Psoas muscle (tissue), 8 donors: ENCODE measurements around the gene GGT5. TPM values are rescaled to one million over a fixed set of nuclear protein-coding genes. Genes with fewer than 3 reads are reported as not detected.
A peak's percentile ranks its signal among the peaks of the same experiment; 100 is the strongest.
"Not testable (repeated sequence)": the region's sequence is repeated elsewhere in the genome, so short reads cannot be mapped to it uniquely, and the experiment has no call there.

Experiments used
- ATAC-seq, 4 donors: fragments of 200-7000 bp; cut with Tn5 transposase; one replicate each; pipeline ENCODE4 v1.9.1; 2020; ENCODE audit warnings: moderate library complexity in 3 of 4, mild to moderate bottlenecking in 2 of 4
- DNase-seq, 2 donors: peaks; one replicate each; pipeline ENCODE4 v3.0.0-alpha.2; 2020
- H3K27ac ChIP-seq: fragments of 200-600 bp; one replicate; pipeline ENCODE4 v1.8.0; 2022
- H3K27me3 ChIP-seq, 3 donors: fragments of 200-600 bp in 1 of 3; one replicate each; pipeline versions ENCODE4 v1.6.1 to v1.8.0; 2013 to 2022; ENCODE audit warnings: low read length in 2 of 3, mild to moderate bottlenecking in 2 of 3, moderate library complexity in 1 of 3; ENCODE audit not compliant: insufficient read depth in 3 of 3
- H3K36me3 ChIP-seq, 2 donors: fragments of 200-600 bp in 1 of 2; one replicate each; pipeline versions ENCODE4 v1.6.1 to v1.8.0; 2013 to 2022; ENCODE audit warnings: low read depth in 1 of 2, mild to moderate bottlenecking in 1 of 2, moderate library complexity in 1 of 2; ENCODE audit not compliant: insufficient read depth in 1 of 2
- H3K4me1 ChIP-seq: fragments of 200-600 bp; one replicate; pipeline ENCODE4 v1.8.0; 2022
- H3K4me3 ChIP-seq: fragments of 200-600 bp; one replicate; pipeline ENCODE4 v1.8.0; 2022; ENCODE audit warnings: mild to moderate bottlenecking
- H3K9me3 ChIP-seq: fragments of 200-600 bp; one replicate; pipeline ENCODE4 v1.8.0; 2022
- WGBS, 3 donors: extraction: QIAGEN DNeasy Blood & Tissue Kit; methylation state at CpG; one replicate each; pipeline versions ENCODE4 v1.1.6 to v1.1.7; 2013; 5-methylcytosine and 5-hydroxymethylcytosine counted together
- intact Hi-C, 2 donors: fragments of 100-400 bp; cut with DNase I; formaldehyde crosslinking; loops; one replicate each; pipeline versions ENCODE4 v1.11.0 to v1.14.2; 2022
- polyA plus RNA-seq, 3 donors: library from polyadenylated mRNA; stranded (reverse); fragments of 200-250 nt; gene quantifications; one replicate each; pipeline ENCODE4 v1.2.3, GENCODE V29; 2013
- total RNA-seq, 4 donors: library from RNA; stranded (reverse); fragmentation: NEBNext Ultra II Directional in 2 of 4; extraction: Animal tissue kit (Norgen Biotek cat#: 25700) in 2 of 4; gene quantifications; one replicate each; pipeline versions ENCODE4 v1.2.1 to v1.2.4, GENCODE V29; 2021 to 2023
- TF ChIP-seq, protein P1 (sequence below): fragments of 200-600 bp; IDR thresholded peaks from one replicate; pipeline ENCODE4 v1.8.0; 2022; ENCODE audit warnings: antibody characterized with exemption
- donor health status: healthy with polysubstance abuse.
- donor health status: DM: no; HTN: no; CAD: no; lungs with moderate emphysema.
- donor health status: Bipolar disorder and iron deficiency.
- donor health status: healthy.
- donor health status: DM: yes; HTN: yes; CAD: no.
- donor health status: DM: no; HTN: no; CAD: no.
- donor health status: DM: no; HTN: no; CAD: no.
- donor health status: DM: yes; HTN: yes; CAD: no.

Gene GGT5
- total and polyA plus RNA-seq, 7 donors = 7.3 to 13.7 (median 9.8) TPM

DNA sequence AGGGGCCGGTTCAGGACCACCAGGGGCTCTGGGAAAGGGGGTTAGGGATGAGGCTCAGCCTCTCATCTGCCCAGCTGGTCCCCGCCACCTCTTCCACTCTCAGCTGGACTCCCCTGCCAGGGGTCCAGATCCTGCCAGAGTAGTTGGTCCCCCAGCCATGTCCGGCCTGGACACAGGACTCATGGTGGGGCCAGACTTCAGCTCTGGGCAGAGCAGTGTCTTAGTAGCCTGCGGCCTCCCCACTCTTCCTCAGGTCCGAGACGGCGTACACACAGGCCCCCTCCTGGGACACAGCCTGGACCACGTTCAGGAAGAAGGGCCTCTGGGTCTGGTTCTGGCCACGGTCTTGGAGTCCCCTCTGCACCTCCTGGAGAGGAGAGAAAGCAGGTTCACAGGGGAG, 25.1 kb downstream of the GGT5 start:
- WGBS, 3 donors = 88 to 91% (median 90%) methylated on average over 9 of the region's 9 CpGs
- intact Hi-C loops = no loop called here
- TF ChIP-seq, protein P1, sequence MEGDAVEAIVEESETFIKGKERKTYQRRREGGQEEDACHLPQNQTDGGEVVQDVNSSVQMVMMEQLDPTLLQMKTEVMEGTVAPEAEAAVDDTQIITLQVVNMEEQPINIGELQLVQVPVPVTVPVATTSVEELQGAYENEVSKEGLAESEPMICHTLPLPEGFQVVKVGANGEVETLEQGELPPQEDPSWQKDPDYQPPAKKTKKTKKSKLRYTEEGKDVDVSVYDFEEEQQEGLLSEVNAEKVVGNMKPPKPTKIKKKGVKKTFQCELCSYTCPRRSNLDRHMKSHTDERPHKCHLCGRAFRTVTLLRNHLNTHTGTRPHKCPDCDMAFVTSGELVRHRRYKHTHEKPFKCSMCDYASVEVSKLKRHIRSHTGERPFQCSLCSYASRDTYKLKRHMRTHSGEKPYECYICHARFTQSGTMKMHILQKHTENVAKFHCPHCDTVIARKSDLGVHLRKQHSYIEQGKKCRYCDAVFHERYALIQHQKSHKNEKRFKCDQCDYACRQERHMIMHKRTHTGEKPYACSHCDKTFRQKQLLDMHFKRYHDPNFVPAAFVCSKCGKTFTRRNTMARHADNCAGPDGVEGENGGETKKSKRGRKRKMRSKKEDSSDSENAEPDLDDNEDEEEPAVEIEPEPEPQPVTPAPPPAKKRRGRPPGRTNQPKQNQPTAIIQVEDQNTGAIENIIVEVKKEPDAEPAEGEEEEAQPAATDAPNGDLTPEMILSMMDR = no peak
- DNase-seq (no peak), ATAC-seq (no peak)
- H3K4me1 ChIP-seq = no peaks in the 10 kb centered on the region
- H3K27me3 ChIP-seq = no peaks in the 10 kb centered on the region
- no peak overlapping the region for H3K27ac ChIP-seq
- H3K9me3 ChIP-seq = peaks cover 3% of the 10 kb centered on the region
- no peaks in the 10 kb centered on the region for H3K36me3 ChIP-seq
- H3K4me3 ChIP-seq = no peak overlapping the region

DNA sequence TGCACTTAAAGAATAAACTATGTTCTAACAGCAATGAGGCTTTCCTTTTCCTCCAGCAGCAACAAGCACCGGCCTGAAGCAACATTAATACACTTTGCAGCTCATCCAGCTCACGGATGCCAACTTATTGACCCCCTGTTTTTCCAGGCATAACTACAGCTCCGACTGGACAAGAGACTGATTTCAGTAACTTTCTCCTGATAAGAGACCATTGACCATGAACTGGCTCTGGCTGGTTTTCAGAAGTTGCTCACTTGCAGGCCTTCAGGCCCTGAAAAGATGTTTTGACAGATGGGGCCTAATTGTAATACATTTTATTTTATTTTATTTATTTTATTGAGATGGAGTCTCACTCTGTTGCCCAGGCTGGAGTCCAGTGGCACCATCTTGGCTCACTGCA, 27.5 kb downstream of the GGT5 start:
- Histone ChIP-seq H3K9me3 (no peaks in the 10 kb centered on the region), H3K4me3 (no peak overlapping the region), H3K27me3 (no peaks in the 10 kb centered on the region), H3K4me1 (no peaks in the 10 kb centered on the region), H3K36me3 (no peaks in the 10 kb centered on the region), H3K27ac (no peak overlapping the region)
- ATAC-seq (no peak), DNase-seq (no peak)
- intact Hi-C loops = no loop called here
- WGBS, 3 donors = 74 to 88% (median 80%) methylated on average over 3 of the region's 3 CpGs
- TF ChIP-seq, protein P1 = no peak

DNA sequence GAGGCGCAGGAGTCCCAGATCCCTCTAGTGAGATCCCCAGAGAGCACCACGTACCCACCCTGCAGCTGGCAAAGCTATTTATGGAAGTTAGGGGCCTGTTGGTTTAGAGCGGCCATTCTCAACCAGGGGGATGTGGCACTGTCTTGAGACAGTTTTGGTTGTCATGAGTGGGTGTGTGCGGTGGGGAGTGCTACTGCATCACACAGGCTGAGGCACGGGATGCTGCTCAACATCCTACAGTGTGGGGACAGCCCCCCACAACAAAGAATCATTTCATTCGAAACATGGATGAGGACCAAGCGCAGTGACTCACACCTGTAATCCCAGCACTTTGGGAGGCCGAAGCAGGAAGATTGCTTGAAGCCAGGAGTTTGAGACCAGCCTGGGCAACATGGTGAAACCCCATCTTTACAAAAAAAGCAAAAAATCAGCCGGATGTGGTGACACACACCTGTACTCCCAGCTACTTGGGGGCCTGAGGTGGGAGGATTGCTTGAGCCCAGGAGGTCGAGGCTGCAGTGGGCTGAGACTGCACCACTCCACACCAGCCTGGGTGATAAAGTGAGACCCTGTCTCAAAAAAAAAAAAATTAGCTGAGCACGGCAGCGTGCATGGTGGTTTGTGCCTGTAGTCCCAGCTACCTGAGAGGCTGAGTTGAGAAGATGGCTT, 28.2 kb downstream of the GGT5 start:
- DNase-seq = no peak
- Histone ChIP-seq H3K4me1 (no peaks in the 10 kb centered on the region), H3K27ac (no peak overlapping the region), H3K36me3 (no peaks in the 10 kb centered on the region), H3K27me3 (no peaks in the 10 kb centered on the region), H3K9me3 (no peaks in the 10 kb centered on the region), H3K4me3 (no peak overlapping the region)
- ATAC-seq = no peak
- intact Hi-C loops = no loop called here
- TF ChIP-seq, protein P1 = no peak
- 84 to 94% (median 90%) methylated on average over 12 of the region's 12 CpGs for WGBS, 3 donors

DNA sequence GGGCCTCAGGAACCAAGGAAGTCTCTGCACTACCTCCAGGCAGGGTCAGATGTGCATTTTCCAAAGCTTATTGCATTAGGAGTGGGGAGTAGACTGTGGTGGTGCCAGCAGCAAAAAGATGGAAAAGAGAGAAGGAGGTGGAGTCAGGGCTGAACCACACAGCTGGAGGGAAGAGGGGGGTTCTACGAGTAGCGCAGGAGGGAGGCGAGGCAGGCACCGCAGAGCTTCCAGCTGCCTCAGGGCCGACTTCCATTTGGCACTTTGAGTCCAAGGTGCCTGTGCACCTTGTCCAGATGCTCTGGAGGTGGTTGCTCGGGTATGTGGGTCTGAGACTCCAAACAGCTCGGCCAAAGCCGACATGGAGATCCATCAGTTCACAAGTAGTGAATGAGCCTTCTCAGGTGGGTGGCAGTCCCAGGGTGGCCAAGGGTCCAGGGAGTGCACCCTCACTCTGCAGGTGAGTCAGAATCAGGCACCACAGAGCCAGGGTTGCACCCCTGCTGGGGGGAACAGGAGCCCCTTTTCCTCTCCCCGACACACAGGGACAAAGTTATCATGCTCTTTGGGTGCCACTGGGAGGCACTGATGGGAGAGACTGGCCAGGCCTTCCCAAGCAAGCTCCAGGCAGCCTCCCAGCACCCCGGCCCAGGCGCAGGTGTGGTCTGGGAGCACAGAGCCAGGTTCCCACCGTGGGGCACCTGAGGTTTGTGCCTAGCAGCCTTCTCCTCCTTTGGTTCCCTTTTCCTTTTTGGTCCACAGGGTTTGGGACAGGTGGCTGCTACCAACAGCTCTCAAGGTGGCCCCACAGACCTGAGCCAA, 30.2 kb downstream of the GGT5 start:
- Histone ChIP-seq H3K4me1 (no peaks in the 10 kb centered on the region), H3K27me3 (no peaks in the 10 kb centered on the region), H3K4me3 (no peak overlapping the region), H3K9me3 (no peaks in the 10 kb centered on the region), H3K36me3 (no peaks in the 10 kb centered on the region), H3K27ac (no peak overlapping the region)
- ATAC-seq (peak in 1 of 4 donors; percentile 26), DNase-seq (no peak)
- TF ChIP-seq, protein P1 = no peak
- 59 to 67% (median 61%) methylated on average over 12 of the region's 12 CpGs for WGBS, 3 donors
- intact Hi-C loops = no loop called here

DNA sequence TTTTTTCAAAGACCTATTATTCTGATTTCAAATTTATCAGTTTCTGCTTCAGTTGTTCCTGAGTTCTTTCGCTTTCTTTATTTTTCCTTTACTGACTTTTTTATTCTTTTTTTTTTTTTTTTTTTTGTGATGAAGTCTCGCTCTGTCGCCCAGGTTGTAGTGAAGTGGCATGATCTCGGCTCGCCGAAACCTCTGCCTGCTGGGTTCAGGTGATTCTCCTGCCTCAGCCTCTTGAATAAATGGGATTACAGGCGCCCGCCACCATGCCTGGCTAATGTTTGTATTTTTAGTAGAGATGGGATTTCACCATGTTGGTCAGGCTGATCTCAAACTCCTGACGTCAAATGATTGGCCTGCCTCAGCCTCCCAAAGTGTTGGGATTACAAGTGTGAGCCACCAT, 31.8 kb downstream of the GGT5 start:
- H3K36me3 ChIP-seq, intact Hi-C loops, H3K4me1 ChIP-seq, H3K4me3 ChIP-seq, ATAC-seq, H3K9me3 ChIP-seq, H3K27me3 ChIP-seq, DNase-seq, H3K27ac ChIP-seq: not testable (repeated sequence)
- 95 to 97% (median 95%) methylated on average over 9 of the region's 9 CpGs for WGBS, 3 donors

DNA sequence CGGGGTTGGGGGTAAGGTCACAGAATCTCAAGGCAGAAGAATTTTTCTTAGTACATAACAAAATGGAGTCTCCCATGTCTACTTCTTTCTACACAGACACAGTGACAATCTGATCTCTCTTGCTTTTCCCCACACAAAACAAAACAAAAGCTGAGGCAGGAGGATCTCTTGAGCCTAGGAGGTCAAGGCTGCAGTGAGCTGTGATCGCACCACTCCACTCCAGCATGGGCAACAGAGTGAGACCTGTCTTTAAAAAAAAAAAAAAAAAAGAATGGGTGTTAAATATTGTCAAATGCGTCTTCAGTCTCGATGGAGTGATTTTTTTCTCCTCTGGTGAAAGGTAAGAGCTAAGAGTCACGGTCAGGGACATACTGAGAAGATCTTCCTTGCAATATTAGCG, 33.2 kb downstream of the GGT5 start:
- intact Hi-C loops, DNase-seq, ATAC-seq, H3K4me1 ChIP-seq, H3K27ac ChIP-seq, H3K9me3 ChIP-seq, H3K27me3 ChIP-seq, H3K36me3 ChIP-seq, H3K4me3 ChIP-seq: not testable (repeated sequence)
- WGBS, 3 donors = 75 to 84% (median 84%) methylated on average over 5 of the region's 6 CpGs

DNA sequence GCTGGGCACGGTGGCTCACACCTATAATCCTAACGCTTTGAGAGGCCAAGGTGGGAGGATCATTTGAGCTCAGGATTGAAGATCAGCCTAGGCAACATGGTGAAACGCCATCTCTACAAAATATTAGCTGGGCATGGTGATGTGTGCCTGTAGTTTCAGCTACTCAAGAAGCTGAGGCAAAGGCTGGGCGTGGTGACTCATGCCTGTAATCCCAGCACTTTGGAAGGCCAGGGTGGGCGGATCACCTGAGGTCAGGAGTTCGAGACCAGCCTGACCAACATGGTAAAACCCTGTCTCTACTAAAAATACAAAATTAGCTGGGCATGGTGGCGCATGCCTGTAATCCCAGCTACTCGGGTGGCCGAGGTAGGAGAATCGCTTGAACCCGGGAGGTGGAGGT, 34.5 kb downstream of the GGT5 start:
- H3K4me1 ChIP-seq, H3K27ac ChIP-seq, H3K27me3 ChIP-seq, ATAC-seq, DNase-seq, intact Hi-C loops, H3K4me3 ChIP-seq, H3K9me3 ChIP-seq, H3K36me3 ChIP-seq: not testable (repeated sequence)
- 90 to 95% (median 93%) methylated on average over 10 to 11 of the region's 11 CpGs for WGBS, 3 donors
